ENCODE measurements around the gene KIF5A.
A peak's percentile ranks its signal among the peaks of the same experiment; 100 is the strongest.

Gene KIF5A

GRCh38 chr12:57520053-57520818 lies 29.6 kb upstream of the KIF5A start, which contains the start of gene DDIT3:
Gene DDIT3 (minus strand): TSS chr12:57520514. CDS start chr12:57517406, 3,108 bp downstream.
- DNase-seq = peak; percentile 99

- DNase-seq = peak; percentile 70
Observed at GRCh38 chr12:57521525-57522010, 28.3 kb upstream of the KIF5A start.

GRCh38 chr12:57522011-57522886 lies 27.6 kb upstream of the KIF5A start, which contains the start of gene MBD6:
Gene MBD6 (plus strand): TSS chr12:57522824. CDS start chr12:57524304, 1,480 bp downstream.
- DNase-seq = peak; percentile 96

GRCh38 chr12:57522887-57523705 lies 26.7 kb upstream of the KIF5A start:
- DNase-seq = peak; percentile 52

- DNase-seq = no peak
Observed at GRCh38 chr12:57523706-57524614, 25.9 kb upstream of the KIF5A start.

GRCh38 chr12:57524814-57525614 lies 24.8 kb upstream of the KIF5A start:
- no peak for DNase-seq

GRCh38 chr12:57525615-57526383 lies 24.0 kb upstream of the KIF5A start:
- no peak for DNase-seq

GRCh38 chr12:57526477-57527126 lies 23.2 kb upstream of the KIF5A start:
- DNase-seq = no peak

GRCh38 chr12:57527184-57527583 lies 22.7 kb upstream of the KIF5A start:
- no peak for DNase-seq

GRCh38 chr12:57528176-57528575 lies 21.7 kb upstream of the KIF5A start:
- DNase-seq = no peak

GRCh38 chr12:57528831-57529555 lies 20.9 kb upstream of the KIF5A start:
- no peak for DNase-seq

GRCh38 chr12:57529831-57530230 lies 20.0 kb upstream of the KIF5A start:
- no peak for DNase-seq

- DNase-seq = no peak
Observed at GRCh38 chr12:57530396-57531142, 19.3 kb upstream of the KIF5A start.

GRCh38 chr12:57531836-57532235 lies 18.0 kb upstream of the KIF5A start:
- DNase-seq = no peak

- DNase-seq = no peak
Observed at GRCh38 chr12:57533108-57533507, 16.7 kb upstream of the KIF5A start.

- DNase-seq = no peak
Observed at GRCh38 chr12:57534250-57534649, 15.6 kb upstream of the KIF5A start.

- DNase-seq = no peak
Observed at GRCh38 chr12:57534991-57535543, 14.8 kb upstream of the KIF5A start.
